Activated T-cell treated with anti-CD3 and anti-CD28 coated beads, Interleukin-2, amount 50 U/mL, for 48 hours (primary cell): ENCODE results near the gene OMD.
"Not testable (repeated sequence)": the region's sequence is repeated elsewhere in the genome, so short reads cannot be mapped to it uniquely, and the experiment has no call there.

Experiments used
- DNase-seq, 2 experiments: peaks; one replicate each; pipeline ENCODE4 v3.0.0-alpha.2; 2020

Gene OMD

DNA sequence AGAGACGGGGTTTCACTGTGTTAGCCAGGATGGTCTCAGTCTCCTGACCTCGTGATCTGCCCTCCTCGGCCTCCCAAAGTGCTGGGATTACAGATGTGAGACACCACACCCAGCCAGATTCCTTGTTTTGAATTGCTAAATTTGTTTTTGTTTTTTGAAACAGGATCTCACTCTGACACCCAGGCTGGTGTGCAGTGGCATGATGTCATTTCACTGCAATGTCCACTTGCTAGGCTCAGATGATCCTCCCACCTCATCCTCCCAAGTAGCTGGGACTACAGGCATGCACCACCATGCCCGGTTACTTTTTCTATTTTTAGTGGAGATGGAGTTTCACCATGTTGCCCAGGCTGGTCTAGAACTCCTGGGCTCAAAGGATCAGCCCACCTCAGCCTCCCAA lies 13.1 kb downstream of the OMD start:
- not testable (repeated sequence) for DNase-seq

DNA sequence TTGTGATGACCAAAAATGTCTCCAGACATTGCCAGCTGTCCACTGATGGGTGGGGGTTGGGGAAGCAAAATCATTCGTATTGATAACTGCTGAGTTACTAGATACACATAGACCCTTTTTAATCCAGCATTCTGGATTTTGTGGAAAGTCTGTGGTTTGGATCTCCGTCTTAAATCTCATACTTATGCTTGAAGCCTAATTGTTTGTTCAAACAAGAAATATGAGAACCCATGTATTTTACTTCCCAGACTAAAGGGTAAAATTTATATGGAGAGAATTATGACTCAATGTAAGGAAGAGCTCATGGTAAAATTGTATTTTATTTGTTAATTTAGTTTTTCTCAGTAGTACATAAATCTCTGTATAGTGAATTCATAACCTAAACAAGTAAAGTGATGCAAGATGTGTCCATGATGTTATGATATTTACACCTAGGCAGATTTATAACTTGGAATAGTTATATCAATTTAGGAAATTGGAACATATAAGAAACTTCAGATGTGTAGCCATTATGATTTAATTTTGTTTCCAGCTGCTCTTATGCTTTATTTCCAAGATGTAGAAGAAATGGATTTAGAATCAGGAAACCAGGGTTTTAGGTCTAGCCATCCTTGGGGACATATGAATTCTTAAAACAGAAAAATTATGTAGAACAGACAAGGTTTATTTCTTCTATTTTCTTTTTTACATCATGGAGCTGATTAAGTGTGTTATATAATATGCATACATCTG lies 15.4 kb downstream of the OMD start:
- DNase-seq, result no peak

GRCh38 chr9:92407818-92408217 lies 16.5 kb downstream of the OMD start:
- DNase-seq, result no peak

DNA sequence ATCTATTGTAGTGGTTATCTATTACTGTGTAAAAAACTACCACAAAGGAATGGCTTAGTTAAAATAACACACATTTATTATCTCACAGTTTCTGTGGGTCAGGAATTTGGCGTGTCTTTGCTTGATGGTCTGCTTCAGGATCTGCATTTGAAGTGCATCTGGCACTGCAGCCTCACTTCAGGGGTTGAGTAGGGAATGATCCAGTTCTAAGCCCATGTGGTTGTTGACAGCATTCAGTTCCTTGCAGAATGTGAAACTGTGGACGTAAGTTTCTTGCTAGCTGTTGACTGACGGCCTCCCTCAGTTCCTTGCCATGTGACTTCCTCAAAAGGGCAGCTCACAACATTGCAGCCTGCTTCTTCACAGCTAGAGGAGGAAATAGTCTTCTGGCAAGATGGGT lies 17.8 kb downstream of the OMD start:
- peak in 1 of 2 experiments; percentile 17 for DNase-seq

DNA sequence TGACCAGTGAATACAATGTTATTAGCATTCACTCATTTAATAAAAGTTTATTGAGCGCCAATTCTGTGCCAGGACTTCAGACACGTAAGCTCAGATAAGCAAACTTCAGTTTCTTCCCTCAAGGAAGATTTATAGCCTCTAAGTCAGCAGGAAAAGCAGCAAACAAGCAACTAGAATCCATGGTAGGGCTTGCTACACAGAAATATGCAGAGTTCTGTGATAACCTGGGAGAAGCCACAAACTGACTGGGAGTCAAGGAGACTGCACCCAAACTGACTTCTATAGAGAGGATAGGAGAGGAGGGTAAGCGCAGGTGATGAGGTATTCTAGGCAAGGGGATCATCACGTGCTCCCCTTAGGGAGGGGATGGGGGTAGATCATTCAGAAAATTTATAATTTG lies 18.5 kb downstream of the OMD start:
- DNase-seq, result no peak

GRCh38 chr9:92404042-92404836 lies 20.0 kb downstream of the OMD start, which contains the start of gene OGN:
OGN (minus strand) TSS chr9:92404578; CDS start chr9:92403407, 1,171 bp downstream.
- DNase-seq, result no peak

GRCh38 chr9:92402826-92403745 lies 21.2 kb downstream of the OMD start:
- no peak for DNase-seq

DNA sequence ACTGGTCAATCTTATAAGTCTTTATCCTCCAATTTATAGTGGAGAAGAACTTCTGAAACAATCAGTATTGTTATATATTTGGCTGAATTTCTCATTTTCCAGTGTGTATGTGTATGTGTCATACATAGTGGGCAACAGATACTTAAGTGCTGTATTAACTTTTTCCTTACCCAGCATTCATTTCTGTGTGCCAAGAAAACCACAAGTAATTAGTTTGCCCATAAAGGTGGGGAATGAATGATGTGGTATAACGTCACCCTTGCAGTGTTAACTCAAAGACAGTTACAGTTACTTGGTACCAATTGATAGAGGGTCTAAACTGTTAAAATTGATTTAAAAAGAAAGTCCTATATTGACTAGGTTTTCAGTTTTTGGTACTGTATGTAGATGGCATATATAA lies 21.9 kb downstream of the OMD start:
- no peak for DNase-seq

DNA sequence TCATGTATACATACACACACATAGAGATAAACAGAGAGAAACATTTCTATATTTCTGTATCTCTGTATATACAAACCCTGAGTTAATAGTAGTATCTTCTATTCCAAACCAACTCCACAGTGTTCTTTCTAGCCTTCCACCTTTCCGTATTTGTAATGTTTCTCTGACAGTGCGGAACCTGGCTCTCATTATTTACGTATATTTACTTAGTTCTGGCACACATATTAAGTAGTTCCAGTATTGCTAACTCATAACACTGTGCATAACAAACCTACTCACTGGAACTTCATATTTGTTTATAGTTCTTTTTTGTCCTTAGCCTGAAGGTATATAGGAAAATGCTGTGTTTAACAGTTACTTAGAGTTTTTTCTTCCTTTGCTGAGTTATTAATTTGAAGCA lies 26.4 kb downstream of the OMD start:
- no peak for DNase-seq

DNA sequence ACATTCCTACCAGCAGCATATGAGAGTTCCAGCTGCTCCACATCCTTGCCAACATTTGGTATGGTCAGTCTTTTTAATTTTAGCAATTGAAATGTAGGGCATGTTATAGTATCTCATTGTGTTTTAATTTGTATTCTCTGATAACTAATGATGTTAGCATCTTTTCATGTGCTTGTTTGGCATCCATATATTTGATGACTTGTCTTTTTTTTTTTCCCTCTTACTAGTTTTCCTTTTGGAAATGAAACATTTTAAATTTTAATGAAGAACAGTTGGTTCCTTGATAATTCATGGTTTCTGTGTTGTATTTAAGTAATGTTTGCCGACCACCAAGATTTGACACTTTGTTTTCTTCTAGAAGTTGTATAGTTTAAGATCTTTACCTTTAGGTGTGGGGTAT lies 28.7 kb downstream of the OMD start:
- DNase-seq, result no peak

DNA sequence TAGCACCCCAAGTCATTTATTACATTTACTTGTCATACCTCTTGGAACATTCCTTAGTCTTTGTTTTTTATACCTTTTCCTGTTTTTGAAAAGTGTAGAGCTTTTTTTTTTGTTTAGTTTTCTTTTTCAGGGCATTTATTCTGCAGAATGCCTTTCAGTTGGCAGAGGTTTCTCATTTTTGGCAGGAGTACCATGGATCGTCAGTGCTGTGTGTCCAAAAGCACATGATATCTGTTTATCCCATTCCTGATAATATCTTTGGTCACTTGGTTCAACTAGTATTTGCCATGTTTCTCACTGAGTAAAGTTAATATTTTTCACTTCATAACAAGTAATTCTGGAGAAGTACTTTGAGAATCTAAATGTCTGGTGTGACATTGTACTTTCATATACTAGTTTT lies 30.6 kb downstream of the OMD start:
- DNase-seq, result no peak

DNA sequence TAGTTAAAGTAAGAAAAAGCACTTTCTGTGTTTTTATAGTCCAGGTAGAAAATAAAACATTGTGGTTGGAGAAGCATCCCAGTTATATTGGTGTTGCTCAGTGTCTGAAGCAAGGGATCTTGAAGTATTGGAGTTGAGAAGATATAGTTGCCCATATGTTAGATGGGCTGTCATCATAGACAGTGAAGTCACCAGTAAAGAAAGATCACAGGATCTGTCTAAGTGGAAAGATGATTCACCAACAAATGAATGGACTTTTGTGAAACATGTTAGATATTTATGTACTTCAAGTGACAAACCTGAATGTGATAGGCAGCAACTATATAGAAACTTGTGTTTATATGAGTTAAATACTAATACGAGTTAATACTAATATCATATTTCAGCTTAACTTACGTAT lies 31.6 kb downstream of the OMD start:
- DNase-seq, result no peak

DNA sequence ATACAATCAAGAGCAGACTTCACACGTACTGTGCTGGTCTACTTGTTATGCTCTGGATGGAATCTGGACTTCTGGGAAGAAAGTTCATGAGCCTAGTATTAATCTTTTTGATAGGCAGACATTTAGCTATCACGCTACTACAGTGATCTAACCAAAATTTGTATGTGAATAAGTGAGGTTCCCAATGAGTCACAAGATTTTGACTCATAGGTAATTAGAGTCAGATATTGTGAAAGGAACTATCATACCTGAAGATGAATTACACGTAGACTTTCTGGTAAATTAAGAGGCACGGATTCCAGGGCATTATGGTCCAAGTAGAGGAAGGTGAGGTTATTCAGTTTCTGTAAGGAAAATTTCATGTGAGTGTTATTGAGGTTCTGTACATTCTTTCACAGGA lies 38.3 kb downstream of the OMD start:
- no peak for DNase-seq

- DNase-seq, result no peak
These were observed 38.8 kb downstream of the OMD start for GRCh38 chr9:92385477-92385876.

GRCh38 chr9:92385001-92385400 lies 39.3 kb downstream of the OMD start:
- DNase-seq, result no peak

- no peak for DNase-seq
These were observed 39.9 kb downstream of the OMD start for GRCh38 chr9:92384375-92384774.

- DNase-seq, result no peak
These were observed 42.5 kb downstream of the OMD start for GRCh38 chr9:92381775-92382174.

GRCh38 chr9:92380603-92381002 lies 43.7 kb downstream of the OMD start:
- no peak for DNase-seq

DNA sequence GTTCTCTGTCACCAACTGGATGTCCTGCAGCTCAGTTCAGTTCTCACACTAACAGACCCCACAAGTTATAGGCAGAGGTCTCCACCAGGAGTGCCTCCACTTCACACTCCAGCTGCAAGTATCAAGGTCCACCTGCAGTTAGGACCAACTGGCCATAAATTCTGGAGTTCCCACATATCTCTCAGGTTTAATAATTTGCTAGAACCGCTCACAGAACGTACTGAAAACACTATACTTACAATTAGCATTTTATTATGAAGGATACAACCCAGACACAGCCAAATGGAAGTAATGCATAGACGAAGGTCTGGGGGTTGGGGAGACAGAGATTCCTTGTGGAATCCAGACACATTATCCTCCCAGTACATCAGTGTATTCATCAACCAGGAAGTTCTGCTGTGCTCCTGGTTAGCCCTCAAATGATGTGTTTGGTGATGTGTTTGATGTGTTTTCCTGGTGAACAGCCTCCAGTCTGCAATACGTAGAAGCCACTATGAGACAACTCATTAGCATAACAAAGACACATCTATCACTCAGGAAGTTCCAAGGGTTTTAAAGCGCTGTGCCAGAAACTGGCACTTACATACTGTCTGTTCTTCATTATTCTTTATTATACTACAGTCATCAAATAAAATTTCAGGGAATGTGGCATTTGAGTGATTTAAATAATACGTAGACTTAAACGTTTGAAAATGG lies 45.3 kb downstream of the OMD start:
- DNase-seq, result no peak

GRCh38 chr9:92377876-92378275 lies 46.4 kb downstream of the OMD start:
- no peak for DNase-seq

DNA sequence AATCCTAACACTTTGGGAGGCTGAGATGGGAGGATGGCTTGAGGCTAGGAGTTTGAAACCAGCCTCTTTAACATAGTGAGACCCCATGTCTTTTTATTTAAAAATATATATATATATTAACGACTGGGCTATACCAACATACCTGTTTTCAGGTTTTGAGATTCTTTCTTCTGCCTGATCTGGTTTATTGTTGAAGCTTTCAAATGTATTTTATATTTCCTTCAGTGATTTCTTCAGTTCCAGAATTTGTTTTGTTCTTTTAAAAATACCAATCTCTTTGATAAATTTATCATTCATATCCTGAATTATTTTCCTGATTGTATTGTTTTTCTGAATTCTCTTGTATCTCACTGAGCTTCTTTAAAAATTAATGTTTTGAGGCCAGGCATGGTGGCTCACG lies 51.1 kb downstream of the OMD start:
- no peak for DNase-seq

GRCh38 chr9:92369075-92369474 lies 55.2 kb downstream of the OMD start:
- DNase-seq, result no peak
